Nephron progenitor cell (in vitro differentiated cells): ENCODE data around the gene ANTXR1.
"Not testable (repeated sequence)": the region's sequence is repeated elsewhere in the genome, so short reads cannot be mapped to it uniquely, and the experiment has no call there.

Experiments
- DNase-seq: peaks from one replicate; pipeline ENCODE4 v3.0.0; 2021
- H3K27ac Mint-ChIP-seq: 2 replicates; pipeline ENCODE4 v1.8.0; 2021; ENCODE audit warnings: mild to moderate bottlenecking, moderate library complexity, mixed read lengths
- H3K27me3 Mint-ChIP-seq: 2 replicates; pipeline ENCODE4 v1.8.0; 2021; ENCODE audit warnings: mild to moderate bottlenecking, low read depth, mixed read lengths; ENCODE audit not compliant: poor library complexity
- H3K36me3 Mint-ChIP-seq: 2 replicates; pipeline ENCODE4 v1.8.0; 2021; ENCODE audit warnings: low read depth, mixed read lengths
- H3K4me1 Mint-ChIP-seq: 2 replicates; pipeline ENCODE4 v1.8.0; 2021; ENCODE audit warnings: mixed read lengths
- H3K4me3 Mint-ChIP-seq: 2 replicates; pipeline ENCODE4 v1.8.0; 2021; ENCODE audit warnings: mild to moderate bottlenecking, moderate library complexity, mixed read lengths
- H3K9me3 Mint-ChIP-seq: 2 replicates; pipeline ENCODE4 v1.8.0; 2021; ENCODE audit warnings: mild to moderate bottlenecking, moderate library complexity, mixed read lengths
- CTCF ChIP-seq: fragments of 200-600 bp; sonication (generic); IDR thresholded peaks from 2 replicates; pipeline ENCODE4 v1.5.0; 2021; ENCODE audit warnings: antibody characterized with exemption

Gene ANTXR1

GRCh38 chr2:69231612-69232277, 218.8 kb downstream of the ANTXR1 start:
- Mint-ChIP-seq H3K36me3 (peaks cover 63% of the 10 kb centered on the region), H3K4me1 (no peaks in the 10 kb centered on the region), H3K27me3 (no peaks in the 10 kb centered on the region), H3K27ac (peak overlapping the region; percentile 41), H3K4me3 (no peak overlapping the region), H3K9me3 (peaks cover 3% of the 10 kb centered on the region)
- DNase-seq: no peak
- TF ChIP-seq CTCF: no peak

DNA sequence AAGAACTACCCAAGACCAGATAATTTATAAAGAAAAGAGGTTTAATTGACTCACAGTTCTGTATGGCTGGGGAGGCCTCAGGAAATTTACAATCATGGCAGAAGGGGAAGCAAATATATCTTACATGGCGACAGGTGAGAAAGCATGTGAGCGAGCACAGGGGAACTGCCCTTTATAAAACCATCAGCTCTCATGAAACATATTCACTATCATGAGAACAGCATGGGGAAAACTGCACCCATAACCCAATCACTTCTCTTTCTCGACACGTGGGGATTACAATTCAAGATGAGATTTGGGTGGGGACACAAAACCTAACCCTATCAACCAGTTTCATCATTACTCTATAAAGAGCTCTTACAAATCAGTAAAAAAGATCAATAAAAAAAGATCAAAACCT, 222.9 kb downstream of the ANTXR1 start:
- not testable (repeated sequence) for H3K4me3 Mint-ChIP-seq, H3K4me1 Mint-ChIP-seq, DNase-seq, H3K9me3 Mint-ChIP-seq, H3K27me3 Mint-ChIP-seq
- peak overlapping the region; percentile 72 for H3K27ac Mint-ChIP-seq
- peaks cover 66% of the 10 kb centered on the region for H3K36me3 Mint-ChIP-seq

DNA sequence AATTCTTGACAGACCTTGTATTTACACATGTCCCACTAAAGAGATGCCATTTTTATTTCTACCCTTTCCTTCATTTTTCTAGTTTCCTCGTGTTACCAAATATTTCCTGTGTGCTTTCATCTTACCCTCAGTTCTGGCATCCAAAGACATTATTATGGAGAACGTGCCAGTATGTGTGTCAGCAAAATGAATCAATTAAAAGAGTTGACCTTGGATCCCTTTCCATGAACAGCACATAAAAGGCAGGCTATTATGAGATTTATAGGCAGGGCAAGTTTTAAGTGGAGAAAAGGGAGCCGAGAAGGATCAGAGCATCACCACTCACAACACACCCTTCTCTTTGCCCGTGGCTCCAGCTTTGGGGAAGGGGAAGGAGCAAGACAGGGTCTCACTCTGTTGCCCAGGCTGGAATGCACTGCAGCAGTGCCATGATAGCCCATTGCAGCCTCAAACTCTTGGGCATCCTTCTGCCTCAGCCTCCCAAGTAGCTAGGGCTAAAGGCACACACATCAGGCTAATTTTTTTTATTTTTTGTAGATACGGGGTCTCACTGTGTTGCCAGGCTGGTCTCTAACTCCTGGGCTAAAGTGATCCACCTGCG, 224.2 kb downstream of the ANTXR1 start:
- peaks cover 70% of the 10 kb centered on the region for H3K36me3 Mint-ChIP-seq

GRCh38 chr2:69238449-69239031, 225.6 kb downstream of the ANTXR1 start:
- DNase-seq: no peak
- Mint-ChIP-seq H3K4me3 (no peak overlapping the region), H3K9me3 (no peaks in the 10 kb centered on the region), H3K36me3 (peaks cover 81% of the 10 kb centered on the region), H3K4me1 (peaks cover 21% of the 10 kb centered on the region), H3K27me3 (peaks cover 4% of the 10 kb centered on the region), H3K27ac (peak overlapping the region; percentile 71)
- no peak for TF ChIP-seq CTCF

More for the DNA sequence above, 224.2 kb downstream of the ANTXR1 start:
- DNase-seq: no peak
- Mint-ChIP-seq H3K27me3 (peaks cover 4% of the 10 kb centered on the region), H3K27ac (no peak overlapping the region), H3K9me3 (no peaks in the 10 kb centered on the region), H3K4me1 (peaks cover 16% of the 10 kb centered on the region), H3K4me3 (no peak overlapping the region)
- TF ChIP-seq CTCF: no peak

- no peak for TF ChIP-seq CTCF
- peak overlapping the region; percentile 16 for H3K27ac Mint-ChIP-seq
- H3K9me3 Mint-ChIP-seq: no peaks in the 10 kb centered on the region
- H3K4me3 Mint-ChIP-seq: no peak overlapping the region
- peaks cover 21% of the 10 kb centered on the region for H3K4me1 Mint-ChIP-seq
- H3K27me3 Mint-ChIP-seq: peaks cover 4% of the 10 kb centered on the region
- no peak for DNase-seq
- H3K36me3 Mint-ChIP-seq: peaks cover 95% of the 10 kb centered on the region
Observed at GRCh38 chr2:69241093-69241492, 228.1 kb downstream of the ANTXR1 start.

DNA sequence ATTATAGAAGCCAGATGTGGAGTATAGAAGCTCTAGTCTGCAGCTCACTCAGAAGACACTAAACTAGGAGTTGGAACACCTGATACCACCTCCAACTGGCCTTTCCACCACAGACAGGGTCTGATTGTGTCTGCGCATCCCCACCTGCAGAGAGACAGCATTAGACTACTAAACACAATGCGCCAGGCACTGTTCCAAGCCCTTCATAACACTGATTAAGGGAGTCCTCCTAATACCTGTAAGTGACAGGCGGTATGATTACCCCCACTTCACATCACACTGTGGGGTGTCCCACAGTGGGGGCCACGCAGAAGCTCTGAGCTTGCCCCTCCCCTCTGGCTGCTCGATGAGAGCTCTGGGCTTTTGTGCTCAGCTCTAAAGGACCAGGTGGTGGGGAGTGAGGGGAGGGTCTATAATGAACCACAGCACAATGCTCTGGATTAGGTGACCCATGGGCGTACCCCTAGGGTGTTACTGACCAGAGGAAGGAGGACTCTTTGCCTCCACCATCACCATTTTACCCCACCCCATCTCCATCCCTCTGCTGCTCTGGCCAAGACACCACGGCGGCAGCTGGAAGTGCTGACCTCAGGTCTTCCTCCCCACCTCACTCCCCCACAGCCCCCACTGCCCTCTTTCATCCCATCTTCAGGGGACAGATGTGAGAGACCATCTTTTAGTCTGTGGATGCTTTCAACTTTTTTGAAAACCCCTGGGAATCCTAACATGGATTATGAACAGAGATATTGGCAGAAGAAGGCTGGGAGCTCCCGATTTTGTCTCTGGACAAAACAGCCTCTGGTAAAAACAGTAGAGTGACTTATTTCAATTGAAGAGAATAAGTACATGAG, 228.9 kb downstream of the ANTXR1 start:
- peaks cover 4% of the 10 kb centered on the region for H3K27me3 Mint-ChIP-seq
- H3K4me1 Mint-ChIP-seq: peaks cover 21% of the 10 kb centered on the region
- peak overlapping the region; percentile 92 for H3K27ac Mint-ChIP-seq
- H3K9me3 Mint-ChIP-seq: no peaks in the 10 kb centered on the region
- H3K4me3 Mint-ChIP-seq: no peak overlapping the region
- no peak for DNase-seq
- H3K36me3 Mint-ChIP-seq: peaks cover 96% of the 10 kb centered on the region
- no peak for TF ChIP-seq CTCF
